Peyer's patch (tissue), 4 donors: Measurements from ENCODE around the gene PDZD2.
"Not testable (repeated sequence)": the region's sequence is repeated elsewhere in the genome, so short reads cannot be mapped to it uniquely, and the experiment has no call there.

Experiments used
- CTCF ChIP-seq, 6 experiments: fragments of 450-650 bp in 4 of 6; fragments of 200-600 bp in 2 of 6; sonication (generic) in 1 of 6; IDR thresholded peaks; one replicate each; pipeline ENCODE4 v1.5.1; 2017 to 2019; ENCODE audit warnings: antibody characterized with exemption in 6 of 6, mild to moderate bottlenecking in 3 of 6, moderate library complexity in 1 of 6
- POLR2A ChIP-seq, 2 donors: fragments of 450-650 bp; IDR thresholded peaks; one replicate each; pipeline ENCODE4 v1.5.1; 2017; ENCODE audit warnings: antibody characterized with exemption in 2 of 2, mild to moderate bottlenecking in 2 of 2, moderate library complexity in 2 of 2

- TF ChIP-seq CTCF, POLR2A (IDR thresholded peaks at IDR 0.05): not testable (repeated sequence)
Measured at GRCh38 chr5:32080565-32080964, 441.6 kb downstream of the PDZD2 start.
